ENCODE measurements around the gene MINDY4. TPM values are rescaled to one million over a fixed set of nuclear protein-coding genes. Genes with fewer than 3 reads are reported as not detected.

Gene MINDY4
- total and polyA plus RNA-seq, 2 of the 4 experiments (the other 2 are of a cell fraction) = 1.8 to 3.6 TPM

DNA sequence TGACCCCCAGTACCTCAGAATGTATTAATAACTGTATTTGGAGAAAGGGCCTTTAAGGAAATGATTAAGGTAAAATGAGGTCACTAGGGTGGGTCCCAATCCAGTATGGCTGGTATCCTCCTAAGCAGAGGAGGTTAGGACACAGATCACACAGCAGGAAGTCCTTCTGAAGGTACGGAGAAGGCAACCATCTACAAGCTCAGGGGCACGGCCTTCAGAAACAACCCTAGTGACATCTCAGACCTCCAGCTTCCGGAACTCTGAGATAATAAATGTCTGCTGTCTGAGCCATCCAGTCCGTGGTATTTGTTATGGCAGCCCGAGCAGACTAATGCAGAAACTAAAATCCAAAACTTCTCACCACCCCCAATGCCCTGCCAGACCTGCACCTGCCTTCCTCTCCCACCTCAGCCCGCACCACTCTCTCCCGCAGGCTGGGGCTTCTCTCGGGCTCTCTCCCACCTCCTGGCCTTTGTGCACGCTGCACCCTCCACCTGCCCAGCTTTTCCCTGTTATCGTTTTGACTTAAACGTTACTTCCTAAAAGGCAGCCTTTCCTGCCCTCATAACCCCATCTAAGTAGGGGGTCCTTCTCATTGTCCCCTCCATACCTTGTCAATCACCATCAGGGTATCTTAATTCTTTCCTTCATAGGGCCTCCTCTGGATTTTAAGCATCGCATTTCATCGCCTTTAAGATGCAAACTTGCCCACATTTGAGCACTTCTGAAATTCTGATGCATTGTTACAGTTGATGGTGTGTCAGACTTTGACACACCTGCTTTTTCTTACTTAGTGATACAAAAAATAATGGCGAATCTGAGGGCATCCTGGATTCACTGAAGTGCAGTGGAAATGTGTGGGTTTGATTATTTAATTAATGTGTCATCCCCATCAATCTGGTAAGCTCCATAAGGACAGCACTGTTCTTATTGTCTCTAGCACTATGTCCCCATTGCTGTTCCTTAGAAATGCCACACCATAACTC is 108.2 kb downstream of the MINDY4 start:
- Histone ChIP-seq H3K4ac (ENCODE audit: low read depth, low read length) (no peak overlapping the region), H3K14ac (replicated peaks; ENCODE audit: low read depth, low read length) (no peak overlapping the region), H3K27me3 (ENCODE audit: control insufficient read depth, insufficient read depth, low read length) (no peaks in the 10 kb centered on the region), H3K79me1 (ENCODE audit: low read depth in 1 of 2, low read length in 2 of 2) (no peaks in the 10 kb centered on the region), H2BK120ac (ENCODE audit: low read depth, low read length) (no peak overlapping the region), H3K27ac (ENCODE audit: insufficient read depth, low read length) (no peak overlapping the region), H4K8ac (ENCODE audit: low read depth in 2 of 2, low read length in 2 of 2) (no peak overlapping the region), H3K9ac (ENCODE audit: low read depth, low read length) (no peak overlapping the region), H2BK20ac (ENCODE audit: low read depth, low read length) (no peak overlapping the region), H2AFZ (replicated peaks; ENCODE audit: low read length, poor library complexity) (peak overlapping the region; percentile 24), H2BK15ac (ENCODE audit: low read depth, low read length) (no peak overlapping the region), H3K9me3 (ENCODE audit: control insufficient read depth, insufficient read depth, low read length) (peaks cover 2% of the 10 kb centered on the region; the same call in 1 of the 2 replicates), H2BK5ac (ENCODE audit: low read depth, low read length, poor library complexity, severe bottlenecking) (no peak overlapping the region), H3K4me1 (ENCODE audit: control insufficient read depth, insufficient read depth, low read length) (0 out of 2 replicates have a peak, but pooled peaks cover 3% of the 10 kb centered on the region), H3K9me1 (ENCODE audit: insufficient read depth, low read length) (no peaks in the 10 kb centered on the region; the same call in 1 of the 2 replicates), H2AK9ac (replicated peaks; ENCODE audit: low read depth, low read length, poor library complexity) (no peak overlapping the region), H4K5ac (ENCODE audit: low read depth, low read length) (no peak overlapping the region), H3K4me2 (ENCODE audit: low read depth, low read length) (no peak overlapping the region), H3K23ac (ENCODE audit: low read depth, low read length) (no peak overlapping the region), H3K4me3 (ENCODE audit: insufficient read depth, low read depth, low read length) (no peak overlapping the region), H3K36me3 (ENCODE audit: control insufficient read depth, insufficient read depth, low read length) (no peaks in the 10 kb centered on the region; the same call in 1 of the 2 replicates), H3K18ac (ENCODE audit: low read depth, low read length) (no peak overlapping the region), H4K91ac (ENCODE audit: insufficient read depth, low read depth, low read length) (no peak overlapping the region), H2AK5ac (ENCODE audit: low read depth, low read length) (no peak overlapping the region), H4K20me1 (ENCODE audit: insufficient read depth, low read length) (no peaks in the 10 kb centered on the region), H3K56ac (ENCODE audit: extremely low read depth, insufficient read depth, low read length) (no peak overlapping the region)
- DNase-seq (no peak), ATAC-seq (ENCODE audit: low read depth) (no peak)
- dilution Hi-C loops (cut with HindIII; ENCODE audit: low sequenced_read_pairs, unreplicated experiment) = no loop called here
- BruUV-seq (replicated peaks) = no TSS peak
- ChIA-PET POLR2A (ENCODE audit: unreplicated experiment) (no interaction called here), CTCF (interaction anchor here (0.6 kb wide), 1 partner anchor 18 kb away, joined by 8 read pairs; no protein-coding TSS in a partner anchor)
- intact Hi-C loops (cut with micrococcal nuclease) = no loop called here
- WGBS, 2 experiments (ENCODE audit: extremely low coverage in 2 of 2, insufficient read length in 1 of 2) = 42% methylated on average over 7 of the region's 14 CpGs; no CpG with 5 or more reads in 1 of the 2 experiments
- in situ Hi-C loops (cut with MboI; ENCODE audit: low sequenced_read_pairs) = no loop called here
- no peak for TF ChIP-seq BHLHE40 (IDR thresholded peaks at IDR 0.05; ENCODE audit: low read depth, low read length)
- TF ChIP-seq RAD21 (IDR thresholded peaks at IDR 0.05; ENCODE audit: low read length) = no peak
- TF ChIP-seq, protein P1, sequence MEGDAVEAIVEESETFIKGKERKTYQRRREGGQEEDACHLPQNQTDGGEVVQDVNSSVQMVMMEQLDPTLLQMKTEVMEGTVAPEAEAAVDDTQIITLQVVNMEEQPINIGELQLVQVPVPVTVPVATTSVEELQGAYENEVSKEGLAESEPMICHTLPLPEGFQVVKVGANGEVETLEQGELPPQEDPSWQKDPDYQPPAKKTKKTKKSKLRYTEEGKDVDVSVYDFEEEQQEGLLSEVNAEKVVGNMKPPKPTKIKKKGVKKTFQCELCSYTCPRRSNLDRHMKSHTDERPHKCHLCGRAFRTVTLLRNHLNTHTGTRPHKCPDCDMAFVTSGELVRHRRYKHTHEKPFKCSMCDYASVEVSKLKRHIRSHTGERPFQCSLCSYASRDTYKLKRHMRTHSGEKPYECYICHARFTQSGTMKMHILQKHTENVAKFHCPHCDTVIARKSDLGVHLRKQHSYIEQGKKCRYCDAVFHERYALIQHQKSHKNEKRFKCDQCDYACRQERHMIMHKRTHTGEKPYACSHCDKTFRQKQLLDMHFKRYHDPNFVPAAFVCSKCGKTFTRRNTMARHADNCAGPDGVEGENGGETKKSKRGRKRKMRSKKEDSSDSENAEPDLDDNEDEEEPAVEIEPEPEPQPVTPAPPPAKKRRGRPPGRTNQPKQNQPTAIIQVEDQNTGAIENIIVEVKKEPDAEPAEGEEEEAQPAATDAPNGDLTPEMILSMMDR (conservative IDR thresholded peaks at IDR 0.05; ENCODE audit: low read depth, low read length) = no peak
- TF ChIP-seq, protein P2, sequence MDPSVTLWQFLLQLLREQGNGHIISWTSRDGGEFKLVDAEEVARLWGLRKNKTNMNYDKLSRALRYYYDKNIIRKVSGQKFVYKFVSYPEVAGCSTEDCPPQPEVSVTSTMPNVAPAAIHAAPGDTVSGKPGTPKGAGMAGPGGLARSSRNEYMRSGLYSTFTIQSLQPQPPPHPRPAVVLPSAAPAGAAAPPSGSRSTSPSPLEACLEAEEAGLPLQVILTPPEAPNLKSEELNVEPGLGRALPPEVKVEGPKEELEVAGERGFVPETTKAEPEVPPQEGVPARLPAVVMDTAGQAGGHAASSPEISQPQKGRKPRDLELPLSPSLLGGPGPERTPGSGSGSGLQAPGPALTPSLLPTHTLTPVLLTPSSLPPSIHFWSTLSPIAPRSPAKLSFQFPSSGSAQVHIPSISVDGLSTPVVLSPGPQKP (IDR thresholded peaks at IDR 0.05; ENCODE audit: borderline replicate concordance, low read depth, low read length) = no peak
- TF ChIP-seq POLR2A (IDR thresholded peaks at IDR 0.05; ENCODE audit: low read depth, low read length) = no peak
- no peak for TF ChIP-seq FOS (IDR thresholded peaks at IDR 0.05; ENCODE audit: low read depth, low read length)
- TF ChIP-seq RCOR1 (IDR thresholded peaks at IDR 0.05; ENCODE audit: insufficient replicate concordance, low read length) = no peak
- no peak for TF ChIP-seq CHD1 (IDR thresholded peaks at IDR 0.05; ENCODE audit: low read depth, low read length)
- no peak for TF ChIP-seq MAFK (IDR thresholded peaks at IDR 0.05; ENCODE audit: low read depth, low read length)
- TF ChIP-seq CEBPB (IDR thresholded peaks at IDR 0.05; ENCODE audit: low read depth, low read length) = no peak
- TF ChIP-seq NFE2L2 (IDR thresholded peaks at IDR 0.05; ENCODE audit: low read depth, low read length) = no peak
- TF ChIP-seq, protein P3, sequence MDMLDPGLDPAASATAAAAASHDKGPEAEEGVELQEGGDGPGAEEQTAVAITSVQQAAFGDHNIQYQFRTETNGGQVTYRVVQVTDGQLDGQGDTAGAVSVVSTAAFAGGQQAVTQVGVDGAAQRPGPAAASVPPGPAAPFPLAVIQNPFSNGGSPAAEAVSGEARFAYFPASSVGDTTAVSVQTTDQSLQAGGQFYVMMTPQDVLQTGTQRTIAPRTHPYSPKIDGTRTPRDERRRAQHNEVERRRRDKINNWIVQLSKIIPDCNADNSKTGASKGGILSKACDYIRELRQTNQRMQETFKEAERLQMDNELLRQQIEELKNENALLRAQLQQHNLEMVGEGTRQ (IDR thresholded peaks at IDR 0.05; ENCODE audit: low read depth, low read length) = no peak
- TF ChIP-seq MAZ (IDR thresholded peaks at IDR 0.05; ENCODE audit: borderline replicate concordance, low read depth, low read length) = no peak
- no peak for TF ChIP-seq MXI1 (IDR thresholded peaks at IDR 0.05; ENCODE audit: borderline replicate concordance, low read depth, low read length)

All from IMR-90 (cell line).